ENCODE data around the gene NIPA2. TPM values are rescaled to one million over a fixed set of nuclear protein-coding genes. Genes with fewer than 3 reads are reported as not detected.

Gene NIPA2
- total RNA-seq, 1 experiment from 2014 or later: 87.2 TPM

GRCh38 chr15:22861161-22861560 is 22.7 kb downstream of the NIPA2 start:
- Histone ChIP-seq H3K9me3 (ENCODE audit: low read depth, low read length, poor library complexity, severe bottlenecking) (no peaks in the 10 kb centered on the region), H3K4me3 (ENCODE audit: low read depth, low read length, poor library complexity, severe bottlenecking) (no peak overlapping the region), H3K36me3 (ENCODE audit: insufficient read depth, low read length, poor library complexity, severe bottlenecking) (peaks cover 47% of the 10 kb centered on the region), H3K27ac (ENCODE audit: low read depth, low read length, poor library complexity, severe bottlenecking) (no peak overlapping the region), H3K27me3 (replicated peaks; ENCODE audit: insufficient read depth, low read depth, low read length, poor library complexity) (no peaks in the 10 kb centered on the region), H3K4me1 (ENCODE audit: insufficient read depth, low read length, poor library complexity, severe bottlenecking) (no peaks in the 10 kb centered on the region)
- DNase-seq (ENCODE audit: low spot score): no peak
- ChIA-PET CTCF (no interaction called here), POLR2A (ENCODE audit: low non-redundant PET) (no interaction called here)
- intact Hi-C loops (cut with micrococcal nuclease; ENCODE audit: unreplicated experiment): no loop called here
- no TSS peak for BruUV-seq (replicated peaks)
- TF ChIP-seq CTCF (conservative IDR thresholded peaks at IDR 0.05; ENCODE audit: low read depth, low read length) (no peak), EZH2 (IDR thresholded peaks at IDR 0.05; ENCODE audit: borderline replicate concordance, low read depth, low read length, poor library complexity, severe bottlenecking) (no peak)

DNA sequence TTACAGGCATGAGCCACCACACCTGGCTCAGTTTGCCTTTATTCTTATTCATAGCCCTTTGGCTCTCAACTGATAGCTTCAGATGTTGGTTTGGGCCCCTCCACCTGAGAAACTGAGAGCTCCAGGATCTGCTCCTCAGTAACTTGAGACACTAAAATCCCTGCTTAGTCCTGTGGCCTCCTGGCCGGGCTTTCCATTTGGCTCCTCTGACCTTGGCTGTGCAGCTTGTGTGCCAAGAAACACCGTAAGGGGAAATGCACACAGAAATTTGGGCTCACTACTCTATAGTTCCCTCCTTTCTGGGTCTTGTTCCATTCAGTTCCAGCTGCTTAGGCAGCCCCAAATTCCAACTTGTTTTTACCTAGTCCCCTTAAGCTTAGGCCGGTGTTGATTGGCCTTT is 24.9 kb downstream of the NIPA2 start:
- DNase-seq (ENCODE audit: low spot score): no peak

GRCh38 chr15:22866079-22866478 is 27.6 kb downstream of the NIPA2 start:
- ChIA-PET CTCF (no interaction called here), POLR2A (ENCODE audit: low non-redundant PET) (no interaction called here)
- peaks cover 69% of the 10 kb centered on the region for H3K36me3 ChIP-seq (ENCODE audit: insufficient read depth, low read length, poor library complexity, severe bottlenecking)
- TF ChIP-seq EZH2 (IDR thresholded peaks at IDR 0.05; ENCODE audit: borderline replicate concordance, low read depth, low read length, poor library complexity, severe bottlenecking): no peak
- no peak for TF ChIP-seq CTCF (conservative IDR thresholded peaks at IDR 0.05; ENCODE audit: low read depth, low read length)
- H3K4me3 ChIP-seq (ENCODE audit: low read depth, low read length, poor library complexity, severe bottlenecking): no peak overlapping the region
- H3K4me1 ChIP-seq (ENCODE audit: insufficient read depth, low read length, poor library complexity, severe bottlenecking): no peaks in the 10 kb centered on the region
- H3K9me3 ChIP-seq (ENCODE audit: low read depth, low read length, poor library complexity, severe bottlenecking): no peaks in the 10 kb centered on the region
- no peak overlapping the region for H3K27ac ChIP-seq (ENCODE audit: low read depth, low read length, poor library complexity, severe bottlenecking)
- intact Hi-C loops (cut with micrococcal nuclease; ENCODE audit: unreplicated experiment): no loop called here
- H3K27me3 ChIP-seq (replicated peaks; ENCODE audit: insufficient read depth, low read depth, low read length, poor library complexity): no peaks in the 10 kb centered on the region
- DNase-seq (ENCODE audit: low spot score): no peak
- no TSS peak for BruUV-seq (replicated peaks)

More for the DNA sequence above, 24.9 kb downstream of the NIPA2 start:
- TF ChIP-seq CTCF (conservative IDR thresholded peaks at IDR 0.05; ENCODE audit: low read depth, low read length): no peak
- no peak for TF ChIP-seq EZH2 (IDR thresholded peaks at IDR 0.05; ENCODE audit: borderline replicate concordance, low read depth, low read length, poor library complexity, severe bottlenecking)
- ChIA-PET CTCF (no interaction called here), POLR2A (ENCODE audit: low non-redundant PET) (no interaction called here)
- Histone ChIP-seq H3K9me3 (ENCODE audit: low read depth, low read length, poor library complexity, severe bottlenecking) (no peaks in the 10 kb centered on the region), H3K27me3 (replicated peaks; ENCODE audit: insufficient read depth, low read depth, low read length, poor library complexity) (no peaks in the 10 kb centered on the region), H3K4me3 (ENCODE audit: low read depth, low read length, poor library complexity, severe bottlenecking) (no peak overlapping the region), H3K4me1 (ENCODE audit: insufficient read depth, low read length, poor library complexity, severe bottlenecking) (no peaks in the 10 kb centered on the region), H3K27ac (ENCODE audit: low read depth, low read length, poor library complexity, severe bottlenecking) (no peak overlapping the region), H3K36me3 (ENCODE audit: insufficient read depth, low read length, poor library complexity, severe bottlenecking) (peaks cover 59% of the 10 kb centered on the region)
- intact Hi-C loops (cut with micrococcal nuclease; ENCODE audit: unreplicated experiment): no loop called here
- BruUV-seq (replicated peaks): no TSS peak
